NB4 (cell line): ENCODE results near the gene MIOX.

Experiments used
- CTCF ChIP-seq: IDR thresholded peaks from one replicate; pipeline ENCODE4 v1.5.1; 2012; ENCODE audit warnings: low read depth, low read length
- MAX ChIP-seq: IDR thresholded peaks from 2 replicates; pipeline ENCODE4 v1.6.1; 2011; ENCODE audit warnings: low read depth, low read length
- MYC ChIP-seq: IDR thresholded peaks from 2 replicates; pipeline ENCODE4 v1.6.1; 2011; ENCODE audit warnings: low read depth, low read length
- POLR2A ChIP-seq: IDR thresholded peaks from 2 replicates; pipeline ENCODE4 v1.6.1; 2011; ENCODE audit warnings: mild to moderate bottlenecking; ENCODE audit not compliant: insufficient read length; ENCODE audit errors: extremely low read depth

GRCh38 chr22:50523806-50524675 is 37.4 kb downstream of the MIOX start:
- TF ChIP-seq CTCF, result no peak
- TF ChIP-seq MAX, result no peak
- no peak for TF ChIP-seq POLR2A
- TF ChIP-seq MYC, result no peak
